Immature natural killer cell (primary cell): Measurements from ENCODE around the gene IRX6. TPM values are rescaled to one million over a fixed set of nuclear protein-coding genes. Genes with fewer than 3 reads are reported as not detected.

Experiments used
- DNase-seq, 3 donors: peaks; one replicate each; pipeline ENCODE4 v3.0.0; 2022; ENCODE audit warnings: mixed read lengths in 1 of 3
- H3K27ac Mint-ChIP-seq, 6 donors: one replicate each; pipeline ENCODE4 v1.8.0; 2020; ENCODE audit warnings: mixed read lengths in 6 of 6, mild to moderate bottlenecking in 5 of 6, inconsistent platforms in 4 of 6, moderate library complexity in 3 of 6
- H3K27me3 Mint-ChIP-seq, 3 donors: one replicate each; pipeline ENCODE4 v1.8.0; 2020 to 2021; ENCODE audit warnings: low read depth in 3 of 3, mild to moderate bottlenecking in 3 of 3, mixed read lengths in 3 of 3, moderate library complexity in 3 of 3, inconsistent platforms in 1 of 3
- H3K36me3 Mint-ChIP-seq, 3 donors: one replicate each; pipeline ENCODE4 v1.8.0; 2020; ENCODE audit warnings: mixed read lengths in 3 of 3, inconsistent platforms in 2 of 3, mild to moderate bottlenecking in 2 of 3
- H3K4me1 Mint-ChIP-seq, 2 donors: one replicate each; pipeline ENCODE4 v1.8.0; 2020; ENCODE audit warnings: inconsistent platforms in 2 of 2, mild to moderate bottlenecking in 2 of 2, mixed read lengths in 2 of 2, moderate library complexity in 1 of 2
- H3K4me3 Mint-ChIP-seq, 5 donors: one replicate each; pipeline ENCODE4 v1.8.0; 2020; ENCODE audit warnings: mild to moderate bottlenecking in 5 of 5, mixed read lengths in 5 of 5, inconsistent platforms in 3 of 5, moderate library complexity in 3 of 5
- H3K9me3 Mint-ChIP-seq, 6 donors: one replicate each; pipeline ENCODE4 v1.8.0; 2020; ENCODE audit warnings: mild to moderate bottlenecking in 6 of 6, mixed read lengths in 6 of 6, inconsistent platforms in 4 of 6, moderate library complexity in 3 of 6
- polyA plus RNA-seq, 3 donors: library from polyadenylated mRNA; unstranded; fragments of 300-500 nt; fragmentation: Illumina TruSeq; gene quantifications; one replicate each; pipeline ENCODE4 v1.2.3, GENCODE V29; 2021

Gene IRX6
- polyA plus RNA-seq, 3 donors from 2014 or later = not detected

DNA sequence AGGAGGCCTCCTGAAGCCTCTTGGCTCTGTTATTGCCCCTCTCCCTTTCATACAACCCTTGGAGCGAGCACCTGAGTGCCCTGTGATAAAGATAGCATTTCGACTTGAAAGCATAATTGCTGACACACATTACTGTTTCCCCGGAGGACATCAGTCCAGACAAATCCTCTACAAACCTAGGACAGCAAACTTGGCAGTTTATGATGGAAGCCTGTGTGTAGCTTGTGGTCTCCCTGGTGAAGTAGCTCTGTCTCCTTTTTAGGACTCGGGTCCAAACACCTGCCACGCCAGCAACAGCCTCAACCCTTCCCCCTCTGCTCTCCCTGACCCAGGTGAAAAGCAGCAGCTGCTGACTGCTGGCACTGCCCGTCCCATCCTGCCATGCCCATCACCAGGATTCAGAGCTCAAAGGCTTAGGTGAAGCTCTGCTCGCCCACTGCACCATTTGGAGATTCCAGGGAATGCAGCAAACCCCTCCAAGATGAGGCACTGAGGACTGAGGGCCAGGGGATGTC, 55.9 kb downstream of the IRX6 start:
- Mint-ChIP-seq H3K9me3 (no peaks in the 10 kb centered on the region), H3K4me1 (no peaks in the 10 kb centered on the region), H3K4me3 (no peak overlapping the region), H3K27ac (no peak overlapping the region), H3K27me3 (peaks cover 0 to 5% (median 3%) of the 10 kb centered on the region in 3 donors), H3K36me3 (no peaks in the 10 kb centered on the region)
- no peak for DNase-seq

Other genes with a start within 250 kb of the IRX6 start
- not detected for gene MMP2, start 155.0 kb downstream of the IRX6 start, polyA plus RNA-seq
- 1 to 10 TPM in 2 of 3 donors, under 1 TPM in 1; 0.72 to 3.3 (median 2.6) TPM for gene LPCAT2, start 184.9 kb downstream of the IRX6 start, polyA plus RNA-seq
- not detected for gene CAPNS2, start 242.5 kb downstream of the IRX6 start, polyA plus RNA-seq